H1 (cell line): Measurements from ENCODE around the gene GRM7. TPM values are rescaled to one million over a fixed set of nuclear protein-coding genes. Genes with fewer than 3 reads are reported as not detected.

Experiments
- polyA plus RNA-seq, 7 experiments: library from polyadenylated mRNA; depleted of rRNA in 3 of 7; stranded (reverse) in 5 of 7; unstranded in 2 of 7; fragments of >200 nt in 5 of 7; fragments of 200-250 nt in 2 of 7; gene quantifications; 1 replicate in 5 of 7; 2 replicates in 1 of 7; 4 replicates in 1 of 7; pipeline versions ENCODE4 v1.2.1 to v1.2.3, GENCODE V29; 2011 to 2013; ENCODE audit warnings: missing spikeins in 2 of 7, mixed read lengths in 2 of 7
- total RNA-seq: library from RNA; stranded (reverse); fragmentation: NEBNext Ultra II Directional; extraction: Animal tissue kit (Norgen Biotek cat#: 25700); gene quantifications from 2 replicates; pipeline ENCODE4 v1.2.1, GENCODE V29; 2021
- TF ChIP-seq, protein P1 (sequence below): IDR thresholded peaks from 2 replicates; pipeline ENCODE4 v1.6.1; 2011; ENCODE audit warnings: low read length, improper control_type of control experiment

The GRM7 gene
- total and polyA plus RNA-seq, 2 of the 8 experiments (the other 6 are each of a cell fraction or from before 2014, with no cell fraction given): 0.17 to 0.24 TPM

DNA sequence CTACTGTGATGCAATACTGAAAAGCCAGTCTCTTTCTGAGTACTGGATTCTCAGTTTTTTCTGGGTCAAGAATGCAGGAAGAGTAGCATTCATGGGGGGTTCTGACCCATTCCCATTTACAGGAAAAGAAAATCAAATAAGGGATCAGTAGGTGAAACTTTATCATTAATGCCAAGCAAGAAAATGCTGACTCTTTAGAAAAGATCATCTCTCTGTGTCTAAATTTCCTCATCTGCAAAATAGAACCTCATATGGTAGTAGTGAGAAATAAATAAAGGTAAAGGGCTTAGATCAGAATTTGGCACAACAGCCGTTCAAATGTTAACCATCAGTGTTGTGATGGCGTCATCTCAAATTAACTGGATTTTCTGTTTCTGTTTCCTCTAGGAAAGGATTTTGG is 833.1 kb downstream of the GRM7 start (continued):
- TF ChIP-seq, protein P1, sequence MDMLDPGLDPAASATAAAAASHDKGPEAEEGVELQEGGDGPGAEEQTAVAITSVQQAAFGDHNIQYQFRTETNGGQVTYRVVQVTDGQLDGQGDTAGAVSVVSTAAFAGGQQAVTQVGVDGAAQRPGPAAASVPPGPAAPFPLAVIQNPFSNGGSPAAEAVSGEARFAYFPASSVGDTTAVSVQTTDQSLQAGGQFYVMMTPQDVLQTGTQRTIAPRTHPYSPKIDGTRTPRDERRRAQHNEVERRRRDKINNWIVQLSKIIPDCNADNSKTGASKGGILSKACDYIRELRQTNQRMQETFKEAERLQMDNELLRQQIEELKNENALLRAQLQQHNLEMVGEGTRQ: no peak
